ENCODE results near the gene TIMM10. TPM values are rescaled to one million over a fixed set of nuclear protein-coding genes. Genes with fewer than 3 reads are reported as not detected.
A peak's percentile ranks its signal among the peaks of the same experiment; 100 is the strongest.

Gene TIMM10
- total RNA-seq, 4 donors from 2014 or later, result 20.2 to 51.6 (median 40.1) TPM

GRCh38 chr11:57530215-57530595 lies 349 bp downstream of the TIMM10 start:
- WGBS, 2 donors, result 2 to 4% methylated on average over 12 to 14 of the region's 17 CpGs
- Histone ChIP-seq H3K27me3 (no peaks in the 10 kb centered on the region), H3K9me3 (no peaks in the 10 kb centered on the region), H3K36me3 (peaks cover 0 to 16% (median 0%) of the 10 kb centered on the region in 3 donors), H3K4me3 (peak overlapping the region; percentile 44 to 83 (median 70)), H3K27ac (peak overlapping the region in 3 of 4 donors; percentile 58 to 80 (median 72)), H3K4me1 (peaks cover 0 to 24% (median 10%) of the 10 kb centered on the region in 4 donors)
- TF ChIP-seq CTCF (IDR thresholded peaks at IDR 0.05), result no peak
- no peak for TF ChIP-seq EP300 (IDR thresholded peaks at IDR 0.05)
- no peak for TF ChIP-seq POLR2A (IDR thresholded peaks at IDR 0.05)
- DNase-seq (ENCODE audit: low spot score in 2 of 2), result no peak

GRCh38 chr11:57529012-57529411 lies 1.5 kb downstream of the TIMM10 start:
- Histone ChIP-seq H3K4me3 (no peak overlapping the region), H3K4me1 (peaks cover 0 to 24% (median 10%) of the 10 kb centered on the region in 4 donors), H3K27ac (no peak overlapping the region), H3K27me3 (no peaks in the 10 kb centered on the region), H3K36me3 (peaks cover 0 to 24% (median 0%) of the 10 kb centered on the region in 3 donors), H3K9me3 (no peaks in the 10 kb centered on the region)
- TF ChIP-seq POLR2A (IDR thresholded peaks at IDR 0.05), result no peak
- TF ChIP-seq CTCF (IDR thresholded peaks at IDR 0.05), result no peak
- no peak for TF ChIP-seq EP300 (IDR thresholded peaks at IDR 0.05)
- no peak for DNase-seq (ENCODE audit: low spot score in 2 of 2)

GRCh38 chr11:57527056-57527631 lies 3.4 kb downstream of the TIMM10 start:
- Histone ChIP-seq H3K27me3 (no peaks in the 10 kb centered on the region), H3K27ac (no peak overlapping the region), H3K4me3 (no peak overlapping the region), H3K36me3 (peaks cover 0 to 24% (median 0%) of the 10 kb centered on the region in 3 donors), H3K4me1 (peaks cover 0 to 24% (median 10%) of the 10 kb centered on the region in 4 donors), H3K9me3 (no peaks in the 10 kb centered on the region)
- 16 to 18% methylated on average over 7 of the region's 7 CpGs for WGBS, 2 donors
- DNase-seq (ENCODE audit: low spot score in 2 of 2), result peak; percentile 72 to 95
- TF ChIP-seq POLR2A (IDR thresholded peaks at IDR 0.05), result no peak
- peak; percentile 85 to 91 (median 87) for TF ChIP-seq CTCF (IDR thresholded peaks at IDR 0.05)
- peak in 1 of 2 donors; percentile 36 for TF ChIP-seq EP300 (IDR thresholded peaks at IDR 0.05)

GRCh38 chr11:57523419-57523818 lies 7.1 kb downstream of the TIMM10 start:
- WGBS, 2 donors, result 83 to 95% methylated on average over 4 of the region's 4 CpGs
- no peak overlapping the region for H3K4me3 ChIP-seq
- no peak overlapping the region for H3K27ac ChIP-seq
- no peaks in the 10 kb centered on the region for H3K27me3 ChIP-seq
- H3K36me3 ChIP-seq, result peaks cover 0 to 19% (median 0%) of the 10 kb centered on the region in 3 donors
- TF ChIP-seq CTCF (IDR thresholded peaks at IDR 0.05) (no peak), POLR2A (IDR thresholded peaks at IDR 0.05) (no peak), EP300 (IDR thresholded peaks at IDR 0.05) (no peak)
- no peak for DNase-seq (ENCODE audit: low spot score in 2 of 2)
- H3K9me3 ChIP-seq, result no peaks in the 10 kb centered on the region
- no peaks in the 10 kb centered on the region for H3K4me1 ChIP-seq

GRCh38 chr11:57521116-57521515 lies 9.4 kb downstream of the TIMM10 start:
- no peak for DNase-seq (ENCODE audit: low spot score in 2 of 2)
- H3K27ac ChIP-seq, result no peak overlapping the region
- H3K27me3 ChIP-seq, result no peaks in the 10 kb centered on the region
- no peak for TF ChIP-seq EP300 (IDR thresholded peaks at IDR 0.05)
- no peak for TF ChIP-seq POLR2A (IDR thresholded peaks at IDR 0.05)
- TF ChIP-seq CTCF (IDR thresholded peaks at IDR 0.05), result no peak
- peaks cover 0 to 2% (median 0%) of the 10 kb centered on the region in 4 donors for H3K4me1 ChIP-seq
- 85 to 91% methylated on average over 2 of the region's 2 CpGs for WGBS, 2 donors
- H3K36me3 ChIP-seq, result peaks cover 0 to 10% (median 0%) of the 10 kb centered on the region in 3 donors
- H3K9me3 ChIP-seq, result no peaks in the 10 kb centered on the region
- H3K4me3 ChIP-seq, result no peak overlapping the region

All from tibial nerve (tissue), 4 donors.